ENCODE results near the gene SLC28A1. TPM values are rescaled to one million over a fixed set of nuclear protein-coding genes. Genes with fewer than 3 reads are reported as not detected.

Gene SLC28A1
- total and polyA plus RNA-seq, 2 of the 4 experiments (the other 2 are of a cell fraction) = not detected

DNA sequence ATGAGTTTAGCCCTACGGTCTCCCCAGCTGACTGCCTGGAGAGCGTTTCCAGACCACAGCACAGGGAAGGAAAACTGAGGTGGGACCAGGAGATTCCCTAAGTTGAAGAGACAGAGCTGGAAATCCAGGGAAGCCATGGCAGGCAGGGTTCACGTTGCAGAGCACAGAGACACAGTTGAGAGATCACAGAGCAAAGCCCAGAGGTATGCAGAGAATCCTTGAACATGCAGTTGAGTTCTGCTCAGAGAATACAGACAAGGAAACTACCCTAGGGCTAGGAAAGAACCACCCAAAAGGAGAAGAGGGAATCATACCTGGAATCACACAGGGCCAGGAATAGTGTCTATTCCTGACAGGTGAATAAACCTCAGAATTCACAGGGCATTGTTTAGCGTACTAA is 14.3 kb downstream of the SLC28A1 start:
- peaks cover 20% of the 10 kb centered on the region for H3K27me3 ChIP-seq (ENCODE audit: control insufficient read depth, insufficient read depth, low read length)
- no peak overlapping the region for H4K91ac ChIP-seq (ENCODE audit: insufficient read depth, low read depth, low read length)
- intact Hi-C loops (cut with micrococcal nuclease) (no loop called here), in situ Hi-C loops (cut with MboI; ENCODE audit: low sequenced_read_pairs) (no loop called here), dilution Hi-C loops (cut with HindIII; ENCODE audit: low sequenced_read_pairs, unreplicated experiment) (no loop called here)
- no peak overlapping the region for H2AK9ac ChIP-seq (replicated peaks; ENCODE audit: low read depth, low read length, poor library complexity)
- H4K5ac ChIP-seq (ENCODE audit: low read depth, low read length) = no peak overlapping the region
- 49% methylated on average over 2 of the region's 4 CpGs; no CpG with 5 or more reads in 1 of the 2 experiments for WGBS, 2 experiments (ENCODE audit: extremely low coverage in 2 of 2, insufficient read length in 1 of 2)
- TF ChIP-seq SMC3 (IDR thresholded peaks at IDR 0.05; ENCODE audit: low read depth, low read length) = no peak
- TF ChIP-seq MXI1 (IDR thresholded peaks at IDR 0.05; ENCODE audit: borderline replicate concordance, low read depth, low read length) = no peak
- TF ChIP-seq RAD21 (IDR thresholded peaks at IDR 0.05; ENCODE audit: low read length) = no peak
- TF ChIP-seq, protein P1, sequence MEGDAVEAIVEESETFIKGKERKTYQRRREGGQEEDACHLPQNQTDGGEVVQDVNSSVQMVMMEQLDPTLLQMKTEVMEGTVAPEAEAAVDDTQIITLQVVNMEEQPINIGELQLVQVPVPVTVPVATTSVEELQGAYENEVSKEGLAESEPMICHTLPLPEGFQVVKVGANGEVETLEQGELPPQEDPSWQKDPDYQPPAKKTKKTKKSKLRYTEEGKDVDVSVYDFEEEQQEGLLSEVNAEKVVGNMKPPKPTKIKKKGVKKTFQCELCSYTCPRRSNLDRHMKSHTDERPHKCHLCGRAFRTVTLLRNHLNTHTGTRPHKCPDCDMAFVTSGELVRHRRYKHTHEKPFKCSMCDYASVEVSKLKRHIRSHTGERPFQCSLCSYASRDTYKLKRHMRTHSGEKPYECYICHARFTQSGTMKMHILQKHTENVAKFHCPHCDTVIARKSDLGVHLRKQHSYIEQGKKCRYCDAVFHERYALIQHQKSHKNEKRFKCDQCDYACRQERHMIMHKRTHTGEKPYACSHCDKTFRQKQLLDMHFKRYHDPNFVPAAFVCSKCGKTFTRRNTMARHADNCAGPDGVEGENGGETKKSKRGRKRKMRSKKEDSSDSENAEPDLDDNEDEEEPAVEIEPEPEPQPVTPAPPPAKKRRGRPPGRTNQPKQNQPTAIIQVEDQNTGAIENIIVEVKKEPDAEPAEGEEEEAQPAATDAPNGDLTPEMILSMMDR (conservative IDR thresholded peaks at IDR 0.05; ENCODE audit: low read depth, low read length) = no peak
- TF ChIP-seq, protein P2, sequence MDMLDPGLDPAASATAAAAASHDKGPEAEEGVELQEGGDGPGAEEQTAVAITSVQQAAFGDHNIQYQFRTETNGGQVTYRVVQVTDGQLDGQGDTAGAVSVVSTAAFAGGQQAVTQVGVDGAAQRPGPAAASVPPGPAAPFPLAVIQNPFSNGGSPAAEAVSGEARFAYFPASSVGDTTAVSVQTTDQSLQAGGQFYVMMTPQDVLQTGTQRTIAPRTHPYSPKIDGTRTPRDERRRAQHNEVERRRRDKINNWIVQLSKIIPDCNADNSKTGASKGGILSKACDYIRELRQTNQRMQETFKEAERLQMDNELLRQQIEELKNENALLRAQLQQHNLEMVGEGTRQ (IDR thresholded peaks at IDR 0.05; ENCODE audit: low read depth, low read length) = no peak
- TF ChIP-seq NFE2L2 (IDR thresholded peaks at IDR 0.05; ENCODE audit: low read depth, low read length) = no peak
- no peak for TF ChIP-seq POLR2A (IDR thresholded peaks at IDR 0.05; ENCODE audit: low read depth, low read length)
- no peak for TF ChIP-seq RFX5 (IDR thresholded peaks at IDR 0.05; ENCODE audit: low read depth, low read length)
- TF ChIP-seq RCOR1 (IDR thresholded peaks at IDR 0.05; ENCODE audit: insufficient replicate concordance, low read length) = no peak
- no peak for TF ChIP-seq FOS (IDR thresholded peaks at IDR 0.05; ENCODE audit: low read depth, low read length)
- TF ChIP-seq MAZ (IDR thresholded peaks at IDR 0.05; ENCODE audit: borderline replicate concordance, low read depth, low read length) = no peak
- no peak for TF ChIP-seq CEBPB (IDR thresholded peaks at IDR 0.05; ENCODE audit: low read depth, low read length)
- TF ChIP-seq, protein P3, sequence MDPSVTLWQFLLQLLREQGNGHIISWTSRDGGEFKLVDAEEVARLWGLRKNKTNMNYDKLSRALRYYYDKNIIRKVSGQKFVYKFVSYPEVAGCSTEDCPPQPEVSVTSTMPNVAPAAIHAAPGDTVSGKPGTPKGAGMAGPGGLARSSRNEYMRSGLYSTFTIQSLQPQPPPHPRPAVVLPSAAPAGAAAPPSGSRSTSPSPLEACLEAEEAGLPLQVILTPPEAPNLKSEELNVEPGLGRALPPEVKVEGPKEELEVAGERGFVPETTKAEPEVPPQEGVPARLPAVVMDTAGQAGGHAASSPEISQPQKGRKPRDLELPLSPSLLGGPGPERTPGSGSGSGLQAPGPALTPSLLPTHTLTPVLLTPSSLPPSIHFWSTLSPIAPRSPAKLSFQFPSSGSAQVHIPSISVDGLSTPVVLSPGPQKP (IDR thresholded peaks at IDR 0.05; ENCODE audit: borderline replicate concordance, low read depth, low read length) = no peak
- no peak for TF ChIP-seq BHLHE40 (IDR thresholded peaks at IDR 0.05; ENCODE audit: low read depth, low read length)
- TF ChIP-seq MAFK (IDR thresholded peaks at IDR 0.05; ENCODE audit: low read depth, low read length) = no peak
- TF ChIP-seq CHD1 (IDR thresholded peaks at IDR 0.05; ENCODE audit: low read depth, low read length) = no peak
- H3K18ac ChIP-seq (ENCODE audit: low read depth, low read length) = no peak overlapping the region
- H2AFZ ChIP-seq (replicated peaks; ENCODE audit: low read length, poor library complexity) = no peak overlapping the region
- H2BK5ac ChIP-seq (ENCODE audit: low read depth, low read length, poor library complexity, severe bottlenecking) = no peak overlapping the region
- no peak overlapping the region for H2BK120ac ChIP-seq (ENCODE audit: low read depth, low read length)
- no peaks in the 10 kb centered on the region for H4K20me1 ChIP-seq (ENCODE audit: insufficient read depth, low read length)
- H3K4me2 ChIP-seq (ENCODE audit: low read depth, low read length) = no peak overlapping the region
- H2BK15ac ChIP-seq (ENCODE audit: low read depth, low read length) = no peak overlapping the region
- H4K8ac ChIP-seq (ENCODE audit: low read depth in 2 of 2, low read length in 2 of 2) = no peak overlapping the region
- no peaks in the 10 kb centered on the region for H3K79me1 ChIP-seq (ENCODE audit: low read depth in 1 of 2, low read length in 2 of 2)
- no peak overlapping the region for H3K23ac ChIP-seq (ENCODE audit: low read depth, low read length)
- H3K14ac ChIP-seq (replicated peaks; ENCODE audit: low read depth, low read length) = no peak overlapping the region
- CTCF ChIA-PET = interaction anchor here (0.7 kb wide), 1 partner anchor 14 kb away, joined by 4 read pairs; no protein-coding TSS in a partner anchor
- no peak overlapping the region for H2AK5ac ChIP-seq (ENCODE audit: low read depth, low read length)
- H3K36me3 ChIP-seq (ENCODE audit: control insufficient read depth, insufficient read depth, low read length) = no peaks in the 10 kb centered on the region
- POLR2A ChIA-PET (ENCODE audit: unreplicated experiment) = no interaction called here
- no TSS peak for BruUV-seq (replicated peaks)
- no peak overlapping the region for H3K56ac ChIP-seq (ENCODE audit: extremely low read depth, insufficient read depth, low read length)
- no peak overlapping the region for H3K4ac ChIP-seq (ENCODE audit: low read depth, low read length)
- ATAC-seq (ENCODE audit: low read depth) = no peak
- H2BK20ac ChIP-seq (ENCODE audit: low read depth, low read length) = no peak overlapping the region
- H3K9ac ChIP-seq (ENCODE audit: low read depth, low read length) = no peak overlapping the region
- no peaks in the 10 kb centered on the region for H3K9me1 ChIP-seq (ENCODE audit: insufficient read depth, low read length)
- H3K27ac ChIP-seq (ENCODE audit: insufficient read depth, low read length) = no peak overlapping the region
- H3K4me1 ChIP-seq (ENCODE audit: control insufficient read depth, insufficient read depth, low read length) = no peaks in the 10 kb centered on the region
- no peak for DNase-seq
- H3K9me3 ChIP-seq (ENCODE audit: control insufficient read depth, insufficient read depth, low read length) = 0 out of 2 replicates have a peak, but pooled peaks cover 3% of the 10 kb centered on the region
- no peak overlapping the region for H3K4me3 ChIP-seq (ENCODE audit: insufficient read depth, low read depth, low read length)
